Brain microvascular endothelial cell (primary cell): ENCODE results near the gene CFAP46.

Experiments
- DNase-seq: peaks from one replicate; pipeline ENCODE4 v3.0.0-alpha.2; 2020
- H3K27ac ChIP-seq: fragments of 250-450 bp; sonication (Bioruptor Pico); 2 replicates; pipeline ENCODE4 v1.5.1; 2020; ENCODE audit warnings: mild to moderate bottlenecking, moderate library complexity
- H3K27me3 ChIP-seq: fragments of 250-450 bp; sonication (Bioruptor Pico); replicated peaks from 2 replicates; pipeline ENCODE4 v1.5.1; 2020; ENCODE audit warnings: mild to moderate bottlenecking
- H3K36me3 ChIP-seq: fragments of 250-450 bp; sonication (Bioruptor Pico); replicated peaks from 2 replicates; pipeline ENCODE4 v1.5.1; 2020; ENCODE audit warnings: mild to moderate bottlenecking
- H3K4me3 ChIP-seq: 2 replicates; pipeline ENCODE4 v1.5.1; 2011; ENCODE audit warnings: low read depth, mild to moderate bottlenecking, control low read depth, low read length, moderate library complexity
- in situ Hi-C: cut with HindIII; loops from 2 replicates; pipeline ENCODE4 v1.10.0; 2017; ENCODE audit warnings: low sequenced_read_pairs, low pct_ligation_motif_present
- TF ChIP-seq, protein P1 (sequence below): IDR thresholded peaks from 2 replicates; pipeline ENCODE4 v1.5.1; 2011; ENCODE audit warnings: low read depth, mild to moderate bottlenecking, moderate library complexity, low read length, control low read depth, inconsistent platforms; ENCODE audit errors: missing control alignments

The CFAP46 gene

DNA sequence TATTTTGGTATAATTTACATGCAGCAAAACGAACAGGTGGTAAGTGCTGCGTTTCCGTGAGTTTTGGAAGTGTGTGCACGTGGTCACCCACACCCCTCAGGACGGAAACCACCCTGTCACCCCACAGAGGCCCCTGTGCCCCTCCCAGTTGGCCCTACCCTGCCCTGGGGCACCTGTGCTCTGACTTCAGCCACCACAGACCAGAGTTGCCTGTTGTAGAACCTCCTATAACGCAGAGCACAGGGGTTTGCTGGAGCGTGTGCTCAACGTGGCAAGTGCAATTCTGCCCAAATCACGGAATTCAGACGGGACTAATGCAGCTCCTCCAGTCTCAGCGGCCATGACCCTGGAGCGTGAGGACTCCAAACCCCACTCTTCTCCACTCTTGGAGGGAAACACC lies 9.6 kb upstream of the CFAP46 start:
- H3K27me3 ChIP-seq, result no peaks in the 10 kb centered on the region
- TF ChIP-seq, protein P1, sequence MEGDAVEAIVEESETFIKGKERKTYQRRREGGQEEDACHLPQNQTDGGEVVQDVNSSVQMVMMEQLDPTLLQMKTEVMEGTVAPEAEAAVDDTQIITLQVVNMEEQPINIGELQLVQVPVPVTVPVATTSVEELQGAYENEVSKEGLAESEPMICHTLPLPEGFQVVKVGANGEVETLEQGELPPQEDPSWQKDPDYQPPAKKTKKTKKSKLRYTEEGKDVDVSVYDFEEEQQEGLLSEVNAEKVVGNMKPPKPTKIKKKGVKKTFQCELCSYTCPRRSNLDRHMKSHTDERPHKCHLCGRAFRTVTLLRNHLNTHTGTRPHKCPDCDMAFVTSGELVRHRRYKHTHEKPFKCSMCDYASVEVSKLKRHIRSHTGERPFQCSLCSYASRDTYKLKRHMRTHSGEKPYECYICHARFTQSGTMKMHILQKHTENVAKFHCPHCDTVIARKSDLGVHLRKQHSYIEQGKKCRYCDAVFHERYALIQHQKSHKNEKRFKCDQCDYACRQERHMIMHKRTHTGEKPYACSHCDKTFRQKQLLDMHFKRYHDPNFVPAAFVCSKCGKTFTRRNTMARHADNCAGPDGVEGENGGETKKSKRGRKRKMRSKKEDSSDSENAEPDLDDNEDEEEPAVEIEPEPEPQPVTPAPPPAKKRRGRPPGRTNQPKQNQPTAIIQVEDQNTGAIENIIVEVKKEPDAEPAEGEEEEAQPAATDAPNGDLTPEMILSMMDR, result no peak

DNA sequence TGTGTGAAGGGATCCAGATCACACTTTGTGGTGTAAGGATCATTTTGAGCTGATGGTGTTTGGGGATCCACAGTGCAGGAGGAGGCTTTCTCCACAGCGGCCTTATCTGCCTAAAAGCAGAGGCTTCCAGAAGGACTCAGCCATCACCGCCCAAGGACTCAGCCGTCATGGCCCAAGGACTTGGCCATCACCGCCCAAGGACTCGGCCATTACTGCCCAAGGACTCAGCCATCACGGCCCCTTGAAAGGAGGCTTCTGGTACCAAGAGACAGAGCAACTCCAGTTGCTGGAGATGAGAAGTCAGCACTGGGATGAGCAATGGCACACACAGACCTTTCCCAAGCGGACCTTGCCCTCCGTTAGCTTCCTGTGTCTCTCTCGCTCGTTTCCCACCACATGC lies 6.0 kb upstream of the CFAP46 start:
- H3K27ac ChIP-seq, result no peak overlapping the region
- TF ChIP-seq, protein P1, result no peak
- H3K27me3 ChIP-seq, result no peaks in the 10 kb centered on the region
- no peak overlapping the region for H3K4me3 ChIP-seq
- no peak for DNase-seq
- in situ Hi-C loops, result no loop called here
- no peaks in the 10 kb centered on the region for H3K36me3 ChIP-seq

More for the DNA sequence above, 9.6 kb upstream of the CFAP46 start:
- no peak for DNase-seq
- Histone ChIP-seq H3K4me3 (no peak overlapping the region), H3K27ac (no peak overlapping the region), H3K36me3 (no peaks in the 10 kb centered on the region)
- in situ Hi-C loops, result no loop called here

DNA sequence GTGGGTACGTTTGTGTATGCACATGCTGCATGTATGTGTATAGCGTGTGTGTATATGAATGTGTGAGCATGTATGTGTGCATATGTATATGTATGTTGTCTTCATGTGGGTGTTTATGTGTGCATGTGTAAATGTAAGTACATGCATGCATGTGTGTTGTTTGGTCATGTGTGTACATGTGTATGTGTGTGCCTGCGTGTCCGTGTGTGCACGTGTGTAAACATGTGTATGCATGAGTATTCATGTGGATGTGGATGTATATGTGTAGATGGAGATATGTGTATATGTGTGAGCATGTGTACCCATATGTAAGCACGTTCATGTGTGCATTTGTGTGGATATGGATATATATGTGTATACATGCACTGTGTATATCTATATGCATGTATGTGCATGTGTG lies 5.5 kb upstream of the CFAP46 start:
- TF ChIP-seq, protein P1, result no peak
- Histone ChIP-seq H3K36me3 (no peaks in the 10 kb centered on the region), H3K4me3 (no peak overlapping the region), H3K27me3 (no peaks in the 10 kb centered on the region), H3K27ac (no peak overlapping the region)
- no peak for DNase-seq
- in situ Hi-C loops, result no loop called here

DNA sequence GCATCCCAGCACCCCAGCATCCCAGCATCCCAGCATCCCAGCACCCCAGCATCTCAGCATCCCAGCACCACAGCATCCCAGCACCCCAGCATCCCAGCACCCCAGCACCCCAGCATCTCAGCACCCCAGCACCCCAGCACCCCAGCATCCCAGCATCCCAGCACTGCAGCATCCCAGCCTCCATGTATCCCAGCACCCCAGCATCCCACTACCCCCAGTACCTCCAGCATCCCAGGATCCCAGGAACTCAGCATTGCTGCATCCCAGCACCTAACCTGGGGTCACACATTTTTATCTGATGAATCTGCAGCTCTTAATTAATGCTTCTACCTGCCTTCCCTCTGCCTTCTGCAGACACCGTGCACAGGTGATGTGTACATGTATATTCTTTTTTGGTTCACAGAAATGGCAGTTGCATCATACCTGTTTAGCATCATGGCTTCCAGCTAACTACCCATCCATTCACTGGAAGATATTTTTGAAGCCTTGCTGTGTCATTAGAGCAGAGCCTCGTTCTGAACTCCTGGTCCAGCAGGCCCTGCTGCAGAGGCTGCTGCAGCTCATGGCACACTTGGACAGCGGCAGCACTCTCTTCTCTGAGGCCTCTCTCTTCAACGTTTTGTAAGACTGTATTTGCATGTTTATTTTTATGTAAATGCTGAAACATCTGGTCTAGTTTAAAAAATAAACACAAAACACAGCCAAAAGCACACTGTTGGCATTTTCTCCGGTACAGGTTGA lies 4.6 kb upstream of the CFAP46 start:
- in situ Hi-C loops, result no loop called here
- no peak overlapping the region for H3K27ac ChIP-seq
- TF ChIP-seq, protein P1, result no peak
- H3K4me3 ChIP-seq, result no peak overlapping the region
- no peak for DNase-seq
- H3K27me3 ChIP-seq, result no peaks in the 10 kb centered on the region
- H3K36me3 ChIP-seq, result no peaks in the 10 kb centered on the region

DNA sequence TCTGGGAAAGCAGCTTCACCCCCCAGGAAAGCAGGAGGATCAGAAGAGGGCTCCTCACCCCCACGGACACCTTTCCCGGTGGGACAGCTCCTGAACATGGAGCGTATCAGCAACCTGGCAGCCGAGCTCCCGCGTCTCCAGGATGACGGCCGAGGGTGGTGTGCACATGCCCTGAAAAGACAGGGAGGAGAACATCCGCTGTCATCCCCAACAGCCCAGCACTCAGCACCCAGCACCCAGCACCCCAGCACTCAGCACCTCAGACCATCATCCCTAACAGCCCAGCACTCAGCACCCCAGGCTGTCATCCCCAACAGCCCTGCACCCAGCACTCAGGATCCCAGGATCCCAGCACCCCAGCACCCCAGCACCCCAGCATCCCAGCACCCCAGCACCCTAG lies 3.9 kb upstream of the CFAP46 start:
- TF ChIP-seq, protein P1, result no peak
- H3K27me3 ChIP-seq, result no peaks in the 10 kb centered on the region
- in situ Hi-C loops, result no loop called here

DNA sequence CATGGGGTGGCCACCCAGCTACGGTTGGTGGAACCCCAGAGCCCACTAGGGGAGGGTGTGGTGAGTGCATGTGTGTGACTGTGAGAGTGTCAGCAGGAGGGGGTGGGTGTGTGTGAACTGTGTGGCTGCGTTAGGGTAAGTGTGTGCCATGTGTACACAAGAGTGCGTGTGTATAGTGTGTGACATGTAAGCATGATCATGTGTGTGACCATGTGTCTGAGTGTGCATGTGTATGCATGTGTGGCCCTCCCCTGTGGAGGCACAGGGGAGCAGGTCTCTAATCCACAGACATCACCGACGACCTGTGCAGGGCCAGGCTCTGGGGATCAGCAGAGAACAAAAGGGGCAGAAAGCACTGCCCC lies 3.5 kb upstream of the CFAP46 start:
- Histone ChIP-seq H3K27me3 (no peaks in the 10 kb centered on the region), H3K27ac (no peak overlapping the region), H3K36me3 (no peaks in the 10 kb centered on the region), H3K4me3 (no peak overlapping the region)
- in situ Hi-C loops, result no loop called here
- TF ChIP-seq, protein P1, result no peak
- DNase-seq, result no peak

More for the DNA sequence above, 3.9 kb upstream of the CFAP46 start:
- DNase-seq, result no peak
- Histone ChIP-seq H3K27ac (no peak overlapping the region), H3K4me3 (no peak overlapping the region), H3K36me3 (no peaks in the 10 kb centered on the region)
